NOMO-1 (cell line): ENCODE measurements around the gene SKIDA1.

Experiments used
- DNase-seq, 2 experiments: peaks; one replicate each; lab custom pipeline; 2025; ENCODE audit not compliant: unreplicated experiment in 2 of 2; lab: John Stamatoyannopoulos, UW

SKIDA1 gene

GRCh38 chr10:21487416-21488180 is 37.9 kb downstream of the SKIDA1 start:
- no peak for DNase-seq

DNA sequence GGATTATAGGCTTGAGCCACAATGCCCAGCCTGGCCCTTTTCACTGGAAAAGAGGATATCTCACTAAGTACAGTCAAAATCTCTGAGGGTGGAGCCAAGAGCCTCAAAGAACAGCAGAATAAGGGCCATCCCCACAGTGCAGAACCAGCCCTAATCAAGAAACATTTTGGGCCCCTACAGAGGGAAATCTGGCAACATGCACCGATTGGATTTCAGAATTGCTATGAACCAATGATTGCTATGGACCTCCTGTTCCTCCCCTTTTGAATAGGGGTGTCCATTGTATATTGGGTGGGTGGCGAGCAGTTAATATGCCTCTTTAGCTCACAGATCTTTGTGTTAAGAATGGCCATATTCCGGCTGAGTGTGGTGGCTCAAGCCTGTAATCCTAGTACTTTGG is 42.7 kb downstream of the SKIDA1 start:
- no peak for DNase-seq

DNA sequence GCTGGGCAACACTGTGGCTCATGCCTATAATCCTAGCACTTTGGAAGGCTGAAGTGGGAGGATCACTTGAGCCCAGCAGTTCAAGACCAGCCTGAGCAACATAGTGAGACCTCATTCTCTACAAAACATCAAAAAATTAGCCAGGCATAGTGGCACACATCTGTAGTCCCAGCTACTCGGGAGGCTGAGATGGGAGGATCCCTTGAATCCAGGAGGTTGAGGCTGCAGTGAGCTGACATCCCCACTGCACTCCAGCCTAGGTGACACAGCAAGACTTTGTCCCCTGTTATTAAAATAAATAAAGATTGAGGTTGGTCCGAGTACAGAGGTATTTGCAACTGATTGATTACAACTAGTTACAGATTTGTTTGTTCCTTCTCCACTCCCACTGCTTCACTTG is 44.1 kb downstream of the SKIDA1 start:
- DNase-seq: no peak

DNA sequence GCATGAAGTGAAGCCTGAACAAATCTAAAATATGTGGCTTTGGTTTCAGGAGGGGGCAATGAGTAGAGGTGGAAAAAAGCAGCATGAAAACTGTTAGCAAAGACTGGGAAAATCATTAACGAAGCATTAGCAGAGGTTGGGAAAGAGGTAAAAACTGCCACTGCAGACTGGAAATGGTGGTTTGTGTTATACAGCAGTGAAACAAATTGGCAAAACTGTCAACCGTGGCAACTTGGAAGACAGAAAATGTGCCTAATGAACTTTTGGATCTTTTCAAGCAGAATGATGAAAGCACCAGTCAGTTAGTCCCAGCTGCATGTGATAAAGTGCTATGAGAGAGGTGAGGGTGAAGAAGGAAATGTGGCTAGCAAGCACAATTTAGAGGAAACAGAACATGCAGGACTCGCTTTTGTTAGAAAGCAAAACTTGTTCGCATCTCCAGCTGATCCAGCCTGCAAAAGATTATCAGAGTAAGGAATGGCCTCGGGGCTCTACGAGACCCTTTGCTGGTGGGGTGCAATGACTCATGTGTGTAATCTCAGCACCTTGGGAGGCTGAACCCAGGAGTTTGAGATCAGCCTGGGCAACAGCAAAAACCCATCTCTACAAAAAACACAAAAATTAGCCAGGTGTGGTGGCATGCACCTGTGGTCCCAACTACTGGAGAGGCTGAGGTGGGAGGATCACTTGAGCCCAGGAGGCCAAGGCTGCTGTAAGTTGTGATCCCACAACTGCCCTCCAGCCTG is 45.7 kb downstream of the SKIDA1 start:
- DNase-seq: no peak

- no peak for DNase-seq
Observed at GRCh38 chr10:21475393-21475792, 50.1 kb downstream of the SKIDA1 start.

GRCh38 chr10:21473541-21473940 is 51.9 kb downstream of the SKIDA1 start:
- DNase-seq: no peak

DNA sequence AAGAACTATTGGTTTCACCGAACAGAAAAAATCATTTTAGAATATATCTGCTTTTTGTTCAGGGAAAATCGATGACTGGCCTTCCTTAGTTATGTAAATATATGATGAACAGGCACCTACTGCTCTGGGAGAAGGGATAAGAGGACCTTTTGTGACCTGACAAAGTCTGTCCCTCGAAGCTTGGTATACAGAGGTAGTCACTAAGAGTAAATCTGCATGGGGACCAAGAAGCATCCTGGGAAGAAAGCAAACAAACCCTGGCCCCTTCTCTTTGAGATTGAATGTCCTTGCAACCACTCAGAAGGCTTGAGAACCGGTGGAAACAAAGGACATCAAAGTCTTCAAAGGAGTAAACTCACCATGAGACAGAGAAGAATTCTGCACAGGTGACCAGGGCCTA is 52.3 kb downstream of the SKIDA1 start:
- no peak for DNase-seq

DNA sequence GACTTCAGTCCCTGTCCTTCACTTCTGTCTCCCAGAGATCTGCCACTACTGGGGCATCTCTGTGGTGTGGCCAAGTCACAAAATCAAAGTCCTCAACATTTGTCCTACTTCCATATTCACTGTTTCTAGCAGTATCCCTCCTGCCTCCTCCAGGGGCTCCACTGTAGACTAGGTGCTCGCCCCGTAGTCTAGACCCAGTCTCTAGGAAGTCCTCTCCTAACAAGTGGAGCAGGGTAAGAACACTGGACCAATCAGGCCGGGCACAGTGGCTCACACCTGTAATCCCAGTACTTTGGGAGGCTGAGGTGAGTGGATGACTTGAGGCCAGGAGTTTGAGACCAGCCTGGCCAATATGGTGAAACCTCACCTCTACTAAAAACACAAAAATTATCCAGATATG is 57.4 kb downstream of the SKIDA1 start:
- no peak for DNase-seq

DNA sequence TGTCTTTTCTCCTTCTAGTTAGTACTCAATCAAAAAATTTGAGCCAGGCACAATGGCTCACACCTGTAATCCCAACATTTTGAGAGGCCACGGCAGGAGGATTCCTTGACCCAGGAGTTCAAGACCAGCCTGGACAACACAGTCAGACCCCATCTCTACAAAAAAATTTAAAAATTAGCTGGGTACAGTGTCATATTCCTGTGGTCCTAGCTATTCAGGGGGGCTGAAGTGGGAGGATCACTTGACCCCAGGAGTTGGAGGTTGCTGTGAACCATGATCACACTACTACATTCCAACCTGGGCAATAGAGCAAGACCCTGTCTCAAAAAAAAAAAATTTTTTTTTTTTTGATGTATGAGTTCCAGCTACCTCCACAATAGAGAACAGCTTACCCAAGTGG is 57.8 kb downstream of the SKIDA1 start:
- no peak for DNase-seq

DNA sequence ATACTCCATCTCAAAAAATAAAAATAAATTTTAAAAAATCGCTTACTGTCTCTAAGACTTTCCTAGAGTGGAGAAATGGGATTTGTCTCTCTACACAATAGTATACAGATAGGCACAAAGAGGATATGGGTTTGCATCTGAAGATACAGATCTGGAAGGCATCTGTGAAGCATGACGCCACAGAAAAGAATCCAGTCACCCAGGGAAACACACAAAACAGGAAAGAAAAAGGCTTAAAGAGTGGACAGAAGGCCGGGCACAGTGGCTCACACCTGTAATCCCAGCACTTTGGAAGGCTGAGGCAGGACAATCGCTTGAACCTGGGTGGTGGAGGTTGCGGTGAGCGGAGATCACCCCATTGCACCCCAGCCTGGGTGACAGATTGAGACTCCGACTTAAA is 61.3 kb downstream of the SKIDA1 start:
- DNase-seq: no peak
